ENCODE data around the gene DNAJC4. TPM values are rescaled to one million over a fixed set of nuclear protein-coding genes. Genes with fewer than 3 reads are reported as not detected.

Gene DNAJC4
- total and polyA plus RNA-seq, 9 of the 15 experiments (the other 6 are each of a cell fraction or from before 2014, with no cell fraction given) = 4.0 to 32.6 (median 19.9) TPM

DNA sequence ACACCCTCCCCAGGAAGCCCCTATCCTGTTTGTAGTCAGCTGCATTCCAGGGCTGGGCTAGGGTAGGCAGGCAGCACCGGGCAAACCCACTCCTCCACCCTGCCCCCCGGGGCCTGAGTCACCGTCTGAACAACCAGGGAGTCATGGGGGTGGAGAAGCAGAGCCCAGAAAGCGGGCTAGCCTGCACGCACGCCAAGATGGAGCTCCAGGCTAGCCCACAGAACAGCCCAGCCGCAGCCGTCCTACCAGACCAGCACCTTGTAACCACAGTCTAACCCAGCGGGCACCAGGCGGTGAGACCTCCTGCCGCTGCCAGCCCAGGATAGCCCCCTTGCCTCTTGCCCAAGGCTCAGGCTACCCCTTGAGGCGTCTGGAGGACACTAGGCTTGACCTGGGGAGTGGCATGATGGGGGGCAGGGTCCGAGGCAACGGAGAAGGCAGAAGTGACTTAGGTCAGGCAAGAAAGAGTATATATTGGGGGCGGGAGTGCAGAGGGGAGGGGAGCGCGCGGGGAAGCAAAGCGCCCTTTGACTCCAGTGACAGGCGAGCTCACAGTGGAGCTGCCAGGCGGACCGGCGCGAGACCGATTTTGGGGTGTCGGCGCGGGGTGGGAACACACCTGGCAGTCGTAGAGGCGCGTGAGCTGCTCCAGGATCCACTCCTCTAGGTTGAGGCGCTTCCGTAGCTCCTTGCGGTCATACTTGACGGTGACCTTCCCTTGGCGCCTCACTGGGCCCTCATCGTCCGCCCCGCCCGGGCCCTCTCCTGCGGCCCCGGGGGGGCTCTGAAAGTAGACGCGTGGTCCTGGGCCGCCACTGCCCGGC, 15.7 kb downstream of the DNAJC4 start (continued):
- TF ChIP-seq MTA3 (IDR thresholded peaks at IDR 0.05; ENCODE audit: borderline replicate concordance) (peak; percentile 71; the same call in 1 of the 2 replicates), RBM22 (IDR thresholded peaks at IDR 0.05; ENCODE audit: low read depth, low read length, poor library complexity, severe bottlenecking) (no peak), CREBBP (IDR thresholded peaks at IDR 0.05; ENCODE audit: low read depth, low read length) (no peak), GATA2 (CRISPR knock-in tag; IDR thresholded peaks at IDR 0.05) (no peak), ZKSCAN8 (CRISPR knock-in tag; IDR thresholded peaks at IDR 0.05) (no peak), SRSF3 (IDR thresholded peaks at IDR 0.05; ENCODE audit: insufficient read depth, low read length) (no peak), CBFA2T3 (IDR thresholded peaks at IDR 0.05) (no peak; the same call in 1 of the 2 replicates), CCNT2 (IDR thresholded peaks at IDR 0.05; ENCODE audit: borderline replicate concordance, extremely low read depth, insufficient read length, low read depth, low read length) (no peak), CBFB (CRISPR knock-in tag; IDR thresholded peaks at IDR 0.05) (peak; percentile 92)
- TF ChIP-seq, protein P1, sequence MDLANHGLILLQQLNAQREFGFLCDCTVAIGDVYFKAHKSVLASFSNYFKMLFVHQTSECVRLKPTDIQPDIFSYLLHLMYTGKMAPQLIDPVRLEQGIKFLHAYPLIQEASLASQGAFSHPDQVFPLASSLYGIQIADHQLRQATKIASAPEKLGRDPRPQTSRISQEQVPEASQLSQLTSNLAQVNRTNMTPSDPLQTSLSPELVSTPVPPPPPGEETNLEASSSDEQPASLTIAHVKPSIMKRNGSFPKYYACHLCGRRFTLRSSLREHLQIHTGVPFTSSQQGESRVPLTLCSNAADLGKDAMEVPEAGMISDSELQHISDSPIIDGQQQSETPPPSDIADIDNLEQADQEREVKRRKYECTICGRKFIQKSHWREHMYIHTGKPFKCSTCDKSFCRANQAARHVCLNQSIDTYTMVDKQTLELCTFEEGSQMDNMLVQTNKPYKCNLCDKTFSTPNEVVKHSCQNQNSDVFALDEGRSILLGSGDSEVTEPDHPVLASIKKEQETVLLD (IDR thresholded peaks at IDR 0.05) = 0 out of 2 replicates have a peak, but pooled peaks have one; percentile 27
- TF ChIP-seq, protein P2, sequence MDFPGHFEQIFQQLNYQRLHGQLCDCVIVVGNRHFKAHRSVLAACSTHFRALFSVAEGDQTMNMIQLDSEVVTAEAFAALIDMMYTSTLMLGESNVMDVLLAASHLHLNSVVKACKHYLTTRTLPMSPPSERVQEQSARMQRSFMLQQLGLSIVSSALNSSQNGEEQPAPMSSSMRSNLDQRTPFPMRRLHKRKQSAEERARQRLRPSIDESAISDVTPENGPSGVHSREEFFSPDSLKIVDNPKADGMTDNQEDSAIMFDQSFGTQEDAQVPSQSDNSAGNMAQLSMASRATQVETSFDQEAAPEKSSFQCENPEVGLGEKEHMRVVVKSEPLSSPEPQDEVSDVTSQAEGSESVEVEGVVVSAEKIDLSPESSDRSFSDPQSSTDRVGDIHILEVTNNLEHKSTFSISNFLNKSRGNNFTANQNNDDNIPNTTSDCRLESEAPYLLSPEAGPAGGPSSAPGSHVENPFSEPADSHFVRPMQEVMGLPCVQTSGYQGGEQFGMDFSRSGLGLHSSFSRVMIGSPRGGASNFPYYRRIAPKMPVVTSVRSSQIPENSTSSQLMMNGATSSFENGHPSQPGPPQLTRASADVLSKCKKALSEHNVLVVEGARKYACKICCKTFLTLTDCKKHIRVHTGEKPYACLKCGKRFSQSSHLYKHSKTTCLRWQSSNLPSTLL (IDR thresholded peaks at IDR 0.05) = no peak
- TF ChIP-seq, protein P3, sequence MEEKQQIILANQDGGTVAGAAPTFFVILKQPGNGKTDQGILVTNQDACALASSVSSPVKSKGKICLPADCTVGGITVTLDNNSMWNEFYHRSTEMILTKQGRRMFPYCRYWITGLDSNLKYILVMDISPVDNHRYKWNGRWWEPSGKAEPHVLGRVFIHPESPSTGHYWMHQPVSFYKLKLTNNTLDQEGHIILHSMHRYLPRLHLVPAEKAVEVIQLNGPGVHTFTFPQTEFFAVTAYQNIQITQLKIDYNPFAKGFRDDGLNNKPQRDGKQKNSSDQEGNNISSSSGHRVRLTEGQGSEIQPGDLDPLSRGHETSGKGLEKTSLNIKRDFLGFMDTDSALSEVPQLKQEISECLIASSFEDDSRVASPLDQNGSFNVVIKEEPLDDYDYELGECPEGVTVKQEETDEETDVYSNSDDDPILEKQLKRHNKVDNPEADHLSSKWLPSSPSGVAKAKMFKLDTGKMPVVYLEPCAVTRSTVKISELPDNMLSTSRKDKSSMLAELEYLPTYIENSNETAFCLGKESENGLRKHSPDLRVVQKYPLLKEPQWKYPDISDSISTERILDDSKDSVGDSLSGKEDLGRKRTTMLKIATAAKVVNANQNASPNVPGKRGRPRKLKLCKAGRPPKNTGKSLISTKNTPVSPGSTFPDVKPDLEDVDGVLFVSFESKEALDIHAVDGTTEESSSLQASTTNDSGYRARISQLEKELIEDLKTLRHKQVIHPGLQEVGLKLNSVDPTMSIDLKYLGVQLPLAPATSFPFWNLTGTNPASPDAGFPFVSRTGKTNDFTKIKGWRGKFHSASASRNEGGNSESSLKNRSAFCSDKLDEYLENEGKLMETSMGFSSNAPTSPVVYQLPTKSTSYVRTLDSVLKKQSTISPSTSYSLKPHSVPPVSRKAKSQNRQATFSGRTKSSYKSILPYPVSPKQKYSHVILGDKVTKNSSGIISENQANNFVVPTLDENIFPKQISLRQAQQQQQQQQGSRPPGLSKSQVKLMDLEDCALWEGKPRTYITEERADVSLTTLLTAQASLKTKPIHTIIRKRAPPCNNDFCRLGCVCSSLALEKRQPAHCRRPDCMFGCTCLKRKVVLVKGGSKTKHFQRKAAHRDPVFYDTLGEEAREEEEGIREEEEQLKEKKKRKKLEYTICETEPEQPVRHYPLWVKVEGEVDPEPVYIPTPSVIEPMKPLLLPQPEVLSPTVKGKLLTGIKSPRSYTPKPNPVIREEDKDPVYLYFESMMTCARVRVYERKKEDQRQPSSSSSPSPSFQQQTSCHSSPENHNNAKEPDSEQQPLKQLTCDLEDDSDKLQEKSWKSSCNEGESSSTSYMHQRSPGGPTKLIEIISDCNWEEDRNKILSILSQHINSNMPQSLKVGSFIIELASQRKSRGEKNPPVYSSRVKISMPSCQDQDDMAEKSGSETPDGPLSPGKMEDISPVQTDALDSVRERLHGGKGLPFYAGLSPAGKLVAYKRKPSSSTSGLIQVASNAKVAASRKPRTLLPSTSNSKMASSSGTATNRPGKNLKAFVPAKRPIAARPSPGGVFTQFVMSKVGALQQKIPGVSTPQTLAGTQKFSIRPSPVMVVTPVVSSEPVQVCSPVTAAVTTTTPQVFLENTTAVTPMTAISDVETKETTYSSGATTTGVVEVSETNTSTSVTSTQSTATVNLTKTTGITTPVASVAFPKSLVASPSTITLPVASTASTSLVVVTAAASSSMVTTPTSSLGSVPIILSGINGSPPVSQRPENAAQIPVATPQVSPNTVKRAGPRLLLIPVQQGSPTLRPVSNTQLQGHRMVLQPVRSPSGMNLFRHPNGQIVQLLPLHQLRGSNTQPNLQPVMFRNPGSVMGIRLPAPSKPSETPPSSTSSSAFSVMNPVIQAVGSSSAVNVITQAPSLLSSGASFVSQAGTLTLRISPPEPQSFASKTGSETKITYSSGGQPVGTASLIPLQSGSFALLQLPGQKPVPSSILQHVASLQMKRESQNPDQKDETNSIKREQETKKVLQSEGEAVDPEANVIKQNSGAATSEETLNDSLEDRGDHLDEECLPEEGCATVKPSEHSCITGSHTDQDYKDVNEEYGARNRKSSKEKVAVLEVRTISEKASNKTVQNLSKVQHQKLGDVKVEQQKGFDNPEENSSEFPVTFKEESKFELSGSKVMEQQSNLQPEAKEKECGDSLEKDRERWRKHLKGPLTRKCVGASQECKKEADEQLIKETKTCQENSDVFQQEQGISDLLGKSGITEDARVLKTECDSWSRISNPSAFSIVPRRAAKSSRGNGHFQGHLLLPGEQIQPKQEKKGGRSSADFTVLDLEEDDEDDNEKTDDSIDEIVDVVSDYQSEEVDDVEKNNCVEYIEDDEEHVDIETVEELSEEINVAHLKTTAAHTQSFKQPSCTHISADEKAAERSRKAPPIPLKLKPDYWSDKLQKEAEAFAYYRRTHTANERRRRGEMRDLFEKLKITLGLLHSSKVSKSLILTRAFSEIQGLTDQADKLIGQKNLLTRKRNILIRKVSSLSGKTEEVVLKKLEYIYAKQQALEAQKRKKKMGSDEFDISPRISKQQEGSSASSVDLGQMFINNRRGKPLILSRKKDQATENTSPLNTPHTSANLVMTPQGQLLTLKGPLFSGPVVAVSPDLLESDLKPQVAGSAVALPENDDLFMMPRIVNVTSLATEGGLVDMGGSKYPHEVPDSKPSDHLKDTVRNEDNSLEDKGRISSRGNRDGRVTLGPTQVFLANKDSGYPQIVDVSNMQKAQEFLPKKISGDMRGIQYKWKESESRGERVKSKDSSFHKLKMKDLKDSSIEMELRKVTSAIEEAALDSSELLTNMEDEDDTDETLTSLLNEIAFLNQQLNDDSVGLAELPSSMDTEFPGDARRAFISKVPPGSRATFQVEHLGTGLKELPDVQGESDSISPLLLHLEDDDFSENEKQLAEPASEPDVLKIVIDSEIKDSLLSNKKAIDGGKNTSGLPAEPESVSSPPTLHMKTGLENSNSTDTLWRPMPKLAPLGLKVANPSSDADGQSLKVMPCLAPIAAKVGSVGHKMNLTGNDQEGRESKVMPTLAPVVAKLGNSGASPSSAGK (IDR thresholded peaks at IDR 0.05) = no peak
